Measurements from ENCODE around the gene COMMD10. TPM values are rescaled to one million over a fixed set of nuclear protein-coding genes. Genes with fewer than 3 reads are reported as not detected.

Gene COMMD10
- total and polyA plus RNA-seq, 2 of the 4 experiments (the other 2 are of a cell fraction) = 12.8 to 20.4 TPM

DNA sequence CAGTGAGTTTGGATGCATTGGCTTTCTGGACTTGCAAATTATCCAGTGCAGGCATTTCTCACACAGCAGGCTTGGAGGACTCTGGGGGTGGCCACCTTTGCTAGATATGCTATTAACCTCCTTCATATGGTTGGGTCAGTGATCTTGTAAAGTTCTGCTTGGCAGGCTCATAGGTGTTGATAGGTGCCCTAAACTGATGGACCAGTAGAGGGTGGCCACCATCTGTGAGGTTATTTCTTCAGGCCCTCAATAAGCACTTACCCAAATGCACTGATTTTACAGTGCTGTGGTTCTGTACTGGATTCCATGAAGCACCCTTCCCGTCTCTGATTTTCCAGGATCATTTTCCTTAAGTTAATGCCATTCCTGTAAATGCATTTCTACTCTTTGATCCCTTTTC, 216.3 kb downstream of the COMMD10 start:
- Histone ChIP-seq H3K79me1 (ENCODE audit: low read depth in 1 of 2, low read length in 2 of 2) (no peaks in the 10 kb centered on the region), H3K4me2 (ENCODE audit: low read depth, low read length) (no peak overlapping the region), H3K9ac (ENCODE audit: low read depth, low read length) (no peak overlapping the region), H3K4me3 (ENCODE audit: insufficient read depth, low read depth, low read length) (no peak overlapping the region), H3K27me3 (ENCODE audit: control insufficient read depth, insufficient read depth, low read length) (no peaks in the 10 kb centered on the region), H3K4me1 (ENCODE audit: control insufficient read depth, insufficient read depth, low read length) (no peaks in the 10 kb centered on the region), H2BK20ac (ENCODE audit: low read depth, low read length) (no peak overlapping the region), H3K9me1 (ENCODE audit: insufficient read depth, low read length) (0 out of 2 replicates have a peak, but pooled peaks cover 4% of the 10 kb centered on the region), H2BK5ac (ENCODE audit: low read depth, low read length, poor library complexity, severe bottlenecking) (no peak overlapping the region), H4K8ac (ENCODE audit: low read depth in 2 of 2, low read length in 2 of 2) (no peak overlapping the region), H2BK15ac (ENCODE audit: low read depth, low read length) (no peak overlapping the region), H3K14ac (replicated peaks; ENCODE audit: low read depth, low read length) (no peak overlapping the region), H2BK120ac (ENCODE audit: low read depth, low read length) (no peak overlapping the region), H3K18ac (ENCODE audit: low read depth, low read length) (no peak overlapping the region), H2AFZ (replicated peaks; ENCODE audit: low read length, poor library complexity) (no peak overlapping the region), H3K4ac (ENCODE audit: low read depth, low read length) (no peak overlapping the region), H3K9me3 (ENCODE audit: control insufficient read depth, insufficient read depth, low read length) (0 out of 2 replicates have a peak, but pooled peaks cover 3% of the 10 kb centered on the region), H4K20me1 (ENCODE audit: insufficient read depth, low read length) (no peaks in the 10 kb centered on the region), H4K91ac (ENCODE audit: insufficient read depth, low read depth, low read length) (no peak overlapping the region), H3K56ac (ENCODE audit: extremely low read depth, insufficient read depth, low read length) (no peak overlapping the region), H3K36me3 (ENCODE audit: control insufficient read depth, insufficient read depth, low read length) (0 out of 2 replicates have a peak, but pooled peaks cover 1% of the 10 kb centered on the region), H3K27ac (ENCODE audit: insufficient read depth, low read length) (no peak overlapping the region), H2AK9ac (replicated peaks; ENCODE audit: low read depth, low read length, poor library complexity) (no peak overlapping the region), H2AK5ac (ENCODE audit: low read depth, low read length) (no peak overlapping the region), H4K5ac (ENCODE audit: low read depth, low read length) (no peak overlapping the region), H3K23ac (ENCODE audit: low read depth, low read length) (no peak overlapping the region)
- ChIA-PET POLR2A (ENCODE audit: unreplicated experiment) (no interaction called here), CTCF (no interaction called here)
- ATAC-seq (ENCODE audit: low read depth) (no peak), DNase-seq (no peak)
- no CpG with 5 or more reads among the region's 1 CpG for WGBS, 2 experiments (ENCODE audit: extremely low coverage in 2 of 2, insufficient read length in 1 of 2)
- BruUV-seq (replicated peaks) = no TSS peak
- dilution Hi-C loops (cut with HindIII; ENCODE audit: low sequenced_read_pairs, unreplicated experiment) (no loop called here), in situ Hi-C loops (cut with MboI; ENCODE audit: low sequenced_read_pairs) (no loop called here), intact Hi-C loops (cut with micrococcal nuclease) (no loop called here)
- TF ChIP-seq POLR2A (IDR thresholded peaks at IDR 0.05; ENCODE audit: low read depth, low read length) = no peak
- no peak for TF ChIP-seq CEBPB (IDR thresholded peaks at IDR 0.05; ENCODE audit: low read depth, low read length)
- no peak for TF ChIP-seq MXI1 (IDR thresholded peaks at IDR 0.05; ENCODE audit: borderline replicate concordance, low read depth, low read length)
- TF ChIP-seq CHD1 (IDR thresholded peaks at IDR 0.05; ENCODE audit: low read depth, low read length) = no peak
- no peak for TF ChIP-seq SMC3 (IDR thresholded peaks at IDR 0.05; ENCODE audit: low read depth, low read length)
- TF ChIP-seq RCOR1 (IDR thresholded peaks at IDR 0.05; ENCODE audit: insufficient replicate concordance, low read length) = no peak
- no peak for TF ChIP-seq RAD21 (IDR thresholded peaks at IDR 0.05; ENCODE audit: low read length)
- TF ChIP-seq FOS (IDR thresholded peaks at IDR 0.05; ENCODE audit: low read depth, low read length) = no peak
- TF ChIP-seq MAFK (IDR thresholded peaks at IDR 0.05; ENCODE audit: low read depth, low read length) = no peak
- no peak for TF ChIP-seq RFX5 (IDR thresholded peaks at IDR 0.05; ENCODE audit: low read depth, low read length)
- TF ChIP-seq, protein P1, sequence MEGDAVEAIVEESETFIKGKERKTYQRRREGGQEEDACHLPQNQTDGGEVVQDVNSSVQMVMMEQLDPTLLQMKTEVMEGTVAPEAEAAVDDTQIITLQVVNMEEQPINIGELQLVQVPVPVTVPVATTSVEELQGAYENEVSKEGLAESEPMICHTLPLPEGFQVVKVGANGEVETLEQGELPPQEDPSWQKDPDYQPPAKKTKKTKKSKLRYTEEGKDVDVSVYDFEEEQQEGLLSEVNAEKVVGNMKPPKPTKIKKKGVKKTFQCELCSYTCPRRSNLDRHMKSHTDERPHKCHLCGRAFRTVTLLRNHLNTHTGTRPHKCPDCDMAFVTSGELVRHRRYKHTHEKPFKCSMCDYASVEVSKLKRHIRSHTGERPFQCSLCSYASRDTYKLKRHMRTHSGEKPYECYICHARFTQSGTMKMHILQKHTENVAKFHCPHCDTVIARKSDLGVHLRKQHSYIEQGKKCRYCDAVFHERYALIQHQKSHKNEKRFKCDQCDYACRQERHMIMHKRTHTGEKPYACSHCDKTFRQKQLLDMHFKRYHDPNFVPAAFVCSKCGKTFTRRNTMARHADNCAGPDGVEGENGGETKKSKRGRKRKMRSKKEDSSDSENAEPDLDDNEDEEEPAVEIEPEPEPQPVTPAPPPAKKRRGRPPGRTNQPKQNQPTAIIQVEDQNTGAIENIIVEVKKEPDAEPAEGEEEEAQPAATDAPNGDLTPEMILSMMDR (conservative IDR thresholded peaks at IDR 0.05; ENCODE audit: low read depth, low read length) = no peak
- TF ChIP-seq BHLHE40 (IDR thresholded peaks at IDR 0.05; ENCODE audit: low read depth, low read length) = no peak
- TF ChIP-seq MAZ (IDR thresholded peaks at IDR 0.05; ENCODE audit: borderline replicate concordance, low read depth, low read length) = no peak
- TF ChIP-seq, protein P2, sequence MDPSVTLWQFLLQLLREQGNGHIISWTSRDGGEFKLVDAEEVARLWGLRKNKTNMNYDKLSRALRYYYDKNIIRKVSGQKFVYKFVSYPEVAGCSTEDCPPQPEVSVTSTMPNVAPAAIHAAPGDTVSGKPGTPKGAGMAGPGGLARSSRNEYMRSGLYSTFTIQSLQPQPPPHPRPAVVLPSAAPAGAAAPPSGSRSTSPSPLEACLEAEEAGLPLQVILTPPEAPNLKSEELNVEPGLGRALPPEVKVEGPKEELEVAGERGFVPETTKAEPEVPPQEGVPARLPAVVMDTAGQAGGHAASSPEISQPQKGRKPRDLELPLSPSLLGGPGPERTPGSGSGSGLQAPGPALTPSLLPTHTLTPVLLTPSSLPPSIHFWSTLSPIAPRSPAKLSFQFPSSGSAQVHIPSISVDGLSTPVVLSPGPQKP (IDR thresholded peaks at IDR 0.05; ENCODE audit: borderline replicate concordance, low read depth, low read length) = no peak
- TF ChIP-seq, protein P3, sequence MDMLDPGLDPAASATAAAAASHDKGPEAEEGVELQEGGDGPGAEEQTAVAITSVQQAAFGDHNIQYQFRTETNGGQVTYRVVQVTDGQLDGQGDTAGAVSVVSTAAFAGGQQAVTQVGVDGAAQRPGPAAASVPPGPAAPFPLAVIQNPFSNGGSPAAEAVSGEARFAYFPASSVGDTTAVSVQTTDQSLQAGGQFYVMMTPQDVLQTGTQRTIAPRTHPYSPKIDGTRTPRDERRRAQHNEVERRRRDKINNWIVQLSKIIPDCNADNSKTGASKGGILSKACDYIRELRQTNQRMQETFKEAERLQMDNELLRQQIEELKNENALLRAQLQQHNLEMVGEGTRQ (IDR thresholded peaks at IDR 0.05; ENCODE audit: low read depth, low read length) = no peak
- no peak for TF ChIP-seq NFE2L2 (IDR thresholded peaks at IDR 0.05; ENCODE audit: low read depth, low read length)

Measured in IMR-90 (cell line).